ENCODE data around the gene STON2.

- TF ChIP-seq CTCF (IDR thresholded peaks at IDR 0.05): no peak
- no peak for TF ChIP-seq POLR2A (IDR thresholded peaks at IDR 0.05)
Observed at GRCh38 chr14:81351205-81351604, 48.9 kb downstream of the STON2 start.

All from uterus (tissue), 2 donors.